HS-5 (cell line): Measurements from ENCODE around the gene LRRC63.
"Not testable (repeated sequence)": the region's sequence is repeated elsewhere in the genome, so short reads cannot be mapped to it uniquely, and the experiment has no call there.

ENCODE experiments used
- DNase-seq: peaks from one replicate; pipeline ENCODE4 v3.0.0-alpha.2; 2012; ENCODE audit warnings: low read depth

Gene LRRC63, protein sequence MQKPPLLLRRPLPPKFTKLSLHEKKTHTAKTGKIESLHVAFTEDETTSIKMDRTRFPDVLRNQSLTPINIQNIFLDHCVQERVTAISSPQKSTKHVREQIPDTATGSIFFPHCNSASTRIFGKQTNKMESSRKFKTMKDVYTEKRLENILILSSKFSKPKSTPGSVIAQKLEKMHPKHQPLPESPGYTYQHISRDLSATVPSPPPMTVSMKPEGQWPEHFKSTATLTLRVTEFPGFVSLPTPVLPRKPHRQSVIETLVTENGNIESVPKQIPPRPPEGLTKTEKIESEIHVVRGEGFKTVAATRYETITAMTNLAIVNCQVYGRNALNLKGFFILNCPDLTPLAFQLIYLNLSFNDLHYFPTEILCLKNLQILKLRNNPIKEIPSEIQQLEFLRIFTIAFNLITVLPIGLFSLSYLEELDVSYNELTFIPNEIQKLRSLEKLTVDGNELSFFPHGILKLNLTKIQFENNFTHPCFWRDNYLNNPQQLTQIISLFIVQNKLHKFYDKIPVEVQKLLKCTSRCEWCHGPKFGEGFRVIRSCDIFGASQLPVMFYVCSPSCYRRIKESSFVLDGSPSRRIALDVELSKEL

DNA sequence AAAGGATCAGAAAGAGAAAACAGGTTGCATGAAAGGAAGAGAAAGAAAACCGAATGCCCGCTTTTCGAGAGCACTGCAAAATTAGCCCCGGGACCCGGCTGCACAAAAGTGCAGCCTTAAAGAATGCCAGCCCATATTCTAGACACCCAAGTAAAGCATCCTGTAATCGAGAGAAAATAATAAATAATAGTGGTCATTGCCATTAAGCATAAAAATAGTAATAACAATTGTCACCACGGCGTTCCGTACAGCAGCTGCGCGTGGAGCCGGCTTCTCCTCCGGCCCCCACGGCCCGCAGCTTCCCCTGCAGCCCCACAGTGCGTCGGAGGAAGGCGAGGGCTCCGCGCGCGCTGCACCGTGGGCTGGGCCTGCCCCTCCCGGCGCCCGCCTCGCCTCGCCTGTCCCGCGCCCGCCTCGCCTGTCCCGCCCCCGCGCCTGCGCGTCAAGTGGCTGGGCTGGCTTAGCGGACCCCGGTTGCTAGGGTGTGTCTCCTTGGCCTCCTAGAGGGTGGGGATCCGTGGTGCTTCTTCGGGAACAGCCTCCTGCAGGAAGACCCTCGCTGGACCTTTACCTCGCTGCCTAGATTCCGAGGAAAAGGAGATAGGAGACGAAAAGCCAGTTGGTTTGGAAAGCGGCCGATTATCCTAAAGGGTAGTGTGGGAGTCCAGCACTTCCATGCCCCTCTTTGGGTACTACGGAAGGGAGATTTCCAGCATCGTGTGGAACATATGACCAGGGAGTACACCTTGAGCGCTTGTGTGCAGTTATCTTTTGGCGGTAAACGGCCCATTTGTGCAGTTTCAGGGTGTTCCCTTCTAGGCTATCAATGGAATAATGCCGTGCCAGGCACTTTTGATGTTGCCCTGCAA, at the start of gene LRRC63:
LRRC63 (plus strand) TSS at position 446 of the 869 bp plus-strand sequence. CDS start 1,107 bp downstream, outside the sequence.
- no peak for DNase-seq

DNA sequence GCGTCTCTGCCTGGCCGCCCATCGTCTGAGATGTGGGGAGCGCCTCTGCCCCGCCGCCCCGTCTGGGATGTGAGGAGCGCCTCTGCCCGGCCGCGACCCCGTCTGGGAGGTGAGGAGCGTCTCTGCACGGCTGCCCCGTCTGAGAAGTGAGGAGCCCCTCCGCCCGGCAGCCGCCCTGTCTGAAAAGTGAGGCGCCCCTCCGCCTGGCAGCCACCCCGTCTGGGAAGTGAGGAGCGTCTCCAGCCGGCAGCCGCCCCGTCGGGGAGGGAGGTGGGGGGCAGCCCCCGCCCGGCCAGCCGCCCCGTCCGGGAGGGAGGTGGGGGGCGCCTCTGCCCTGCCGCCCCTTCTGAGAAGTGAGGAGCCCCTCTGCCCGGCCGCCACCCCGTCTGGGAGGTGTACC, 49.0 kb upstream of the LRRC63 start:
- not testable (repeated sequence) for DNase-seq

- DNase-seq: no peak
Observed at GRCh38 chr13:46164661-46165060, 47.1 kb upstream of the LRRC63 start.

DNA sequence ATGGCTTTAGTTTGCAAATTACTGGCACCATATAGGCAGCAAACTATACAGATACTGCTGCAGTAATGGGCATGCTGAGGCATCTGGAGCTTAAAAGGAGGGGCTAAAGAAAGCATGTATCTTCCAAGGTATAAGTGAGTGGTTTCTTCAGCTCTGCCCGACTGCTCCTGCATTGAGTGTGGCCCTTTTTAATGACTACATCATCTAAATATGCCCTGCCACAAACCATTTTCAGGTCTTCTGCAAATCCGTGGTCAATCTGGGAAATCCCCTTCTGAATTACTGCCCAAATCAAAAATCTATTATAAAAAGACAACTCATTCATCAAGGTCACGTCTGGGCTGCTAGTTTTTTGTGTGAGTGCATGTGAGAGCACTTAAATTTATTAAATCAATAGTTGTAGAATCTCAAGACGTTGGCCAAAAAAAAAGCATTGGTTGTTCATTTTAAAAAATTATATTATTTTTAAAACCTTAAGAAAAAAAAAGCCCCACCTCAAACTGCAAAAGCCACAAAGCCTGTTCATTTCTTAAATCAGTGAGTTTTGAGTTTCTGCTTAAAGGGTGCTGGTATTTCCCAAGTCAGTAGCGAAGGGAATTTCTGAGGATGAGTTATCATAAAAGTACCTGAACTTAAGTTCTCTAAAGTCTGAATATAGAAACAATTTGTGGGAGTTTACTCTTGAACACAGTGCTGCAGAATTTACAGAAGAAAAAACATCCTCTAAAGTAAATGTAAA, 46.1 kb upstream of the LRRC63 start:
- DNase-seq: peak; percentile 13

DNA sequence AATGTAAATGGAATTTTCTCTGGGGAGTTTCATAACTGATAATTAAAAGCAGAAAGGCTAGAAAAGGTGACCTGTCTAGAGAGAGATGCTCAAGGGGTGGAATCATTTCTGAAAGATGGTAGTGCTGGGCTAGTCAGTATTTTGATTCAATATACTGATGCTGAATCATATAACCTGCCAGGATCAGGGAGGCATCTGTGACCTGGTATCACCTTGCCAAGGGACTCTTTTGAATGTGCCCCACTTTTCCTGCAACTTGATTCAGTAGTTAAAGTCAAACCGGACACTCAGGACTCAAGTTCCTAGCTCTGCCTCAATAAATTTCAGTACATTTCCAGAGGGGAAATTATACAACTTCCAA, 45.5 kb upstream of the LRRC63 start:
- no peak for DNase-seq

DNA sequence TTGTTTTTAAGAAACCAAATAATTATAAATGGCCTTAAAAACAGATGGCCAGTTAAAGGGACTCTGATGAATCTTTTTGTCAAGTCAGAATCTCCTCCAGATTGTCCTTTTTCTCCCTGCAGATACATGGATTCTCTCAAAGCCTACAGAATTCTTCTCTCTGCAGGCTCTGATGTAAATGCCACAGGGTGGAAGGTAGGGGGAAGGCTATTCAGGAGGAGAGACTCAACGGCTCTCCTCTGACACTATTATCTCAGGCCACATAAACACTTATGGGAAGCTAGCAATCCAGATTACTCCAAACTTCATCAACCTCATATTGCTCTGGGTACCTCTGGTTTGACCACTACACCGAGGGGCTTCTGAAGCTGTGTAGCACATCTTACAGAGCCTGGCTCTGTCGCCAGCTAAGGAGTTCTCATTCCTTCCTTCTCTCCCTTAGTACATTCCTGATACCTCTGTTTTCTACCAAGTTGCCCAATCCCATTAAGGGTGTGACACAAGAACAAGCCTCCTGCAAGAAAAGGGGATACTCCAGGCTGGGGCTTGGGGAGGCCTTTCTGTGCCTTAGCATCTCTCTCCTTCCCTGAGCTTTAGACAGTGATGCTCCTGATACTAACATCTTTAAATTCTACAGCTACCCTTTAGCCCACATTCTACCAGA, 44.6 kb upstream of the LRRC63 start:
- no peak for DNase-seq

- DNase-seq: no peak
Observed at GRCh38 chr13:46168341-46168740, 43.4 kb upstream of the LRRC63 start.

- DNase-seq: no peak
Observed at GRCh38 chr13:46168783-46169182, 42.9 kb upstream of the LRRC63 start.

- DNase-seq: no peak
Observed at GRCh38 chr13:46169758-46170157, 42.0 kb upstream of the LRRC63 start.

DNA sequence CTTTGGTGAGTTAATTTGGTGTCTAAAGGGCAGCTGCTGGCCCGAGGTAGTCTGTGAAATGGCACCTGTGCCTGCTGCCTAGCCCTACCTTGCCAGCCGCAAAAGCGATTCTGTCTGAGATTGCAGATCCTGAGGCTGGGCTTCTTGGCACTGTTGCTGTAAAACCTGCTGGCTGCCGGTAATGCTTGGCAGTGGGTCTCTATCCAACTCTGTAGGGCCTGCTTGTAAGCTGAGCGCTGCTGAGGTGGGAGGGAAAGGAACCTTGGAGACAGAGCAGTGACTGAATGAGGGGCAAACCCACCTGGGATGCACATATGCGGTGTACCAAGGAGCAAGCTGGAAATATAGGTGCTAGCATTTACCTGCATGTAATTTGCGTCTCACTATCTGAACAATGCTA, 41.5 kb upstream of the LRRC63 start:
- no peak for DNase-seq

GRCh38 chr13:46170687-46171086, 41.0 kb upstream of the LRRC63 start:
- DNase-seq: no peak

GRCh38 chr13:46171217-46171616, 40.5 kb upstream of the LRRC63 start:
- no peak for DNase-seq

DNA sequence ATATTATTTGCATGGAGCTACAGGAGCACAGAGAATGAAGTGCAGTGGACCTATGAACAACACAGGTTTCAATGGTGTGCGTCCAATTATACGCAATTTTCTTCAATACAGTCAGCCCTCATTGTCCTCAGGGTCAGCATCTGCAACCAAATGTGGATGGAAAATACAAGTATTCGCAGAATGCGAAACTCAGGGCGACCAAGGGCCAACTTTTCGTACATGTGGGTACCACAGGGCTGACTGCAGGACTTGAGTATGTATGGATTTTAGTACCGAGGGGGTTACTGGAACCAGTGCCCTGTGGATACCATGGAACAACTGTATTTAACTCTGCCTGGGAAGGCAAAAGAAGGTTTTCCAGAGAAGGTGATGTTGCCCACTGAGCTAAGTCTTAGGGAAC, 40.0 kb upstream of the LRRC63 start:
- no peak for DNase-seq

- no peak for DNase-seq
Observed at GRCh38 chr13:46172531-46172991, 39.2 kb upstream of the LRRC63 start.

- no peak for DNase-seq
Observed at GRCh38 chr13:46173656-46174055, 38.1 kb upstream of the LRRC63 start.

DNA sequence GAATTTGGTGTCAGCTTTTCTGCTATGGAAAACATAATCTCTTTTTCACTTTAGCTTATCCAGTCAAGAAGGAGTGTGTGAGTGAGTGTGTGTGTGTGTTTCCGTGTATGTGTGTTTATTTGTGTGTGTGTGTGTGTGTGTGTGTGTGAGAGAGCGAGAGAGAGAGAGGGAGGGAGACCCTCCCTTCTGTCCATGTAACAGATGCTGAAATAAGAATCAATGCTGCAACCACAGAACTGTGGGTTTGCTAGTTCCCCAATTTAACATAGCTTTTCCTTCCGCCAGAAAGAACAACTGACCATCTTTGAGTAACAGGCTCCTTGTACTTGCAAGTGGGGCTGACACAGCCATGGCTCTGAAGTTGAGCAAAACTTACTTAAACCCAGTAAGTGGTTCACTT, 35.0 kb upstream of the LRRC63 start:
- DNase-seq: no peak

DNA sequence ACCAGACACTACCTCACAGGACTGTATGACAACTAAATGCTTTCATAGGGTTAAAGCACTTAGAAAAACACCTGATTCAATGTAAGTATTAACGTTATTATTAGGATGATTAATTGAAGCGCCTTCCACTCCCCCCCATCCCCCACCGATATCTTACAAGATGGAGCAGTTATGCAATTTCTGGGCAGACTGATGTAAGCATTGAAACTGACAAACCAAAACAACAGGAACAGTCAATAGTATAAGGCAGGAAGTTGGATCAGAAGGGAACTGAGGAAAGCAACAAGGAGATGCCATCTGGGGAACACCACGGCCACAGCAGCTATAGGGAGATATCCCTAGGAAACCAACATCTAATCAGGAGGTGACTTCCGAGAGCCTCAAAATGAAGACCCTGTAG, 33.6 kb upstream of the LRRC63 start:
- no peak for DNase-seq

DNA sequence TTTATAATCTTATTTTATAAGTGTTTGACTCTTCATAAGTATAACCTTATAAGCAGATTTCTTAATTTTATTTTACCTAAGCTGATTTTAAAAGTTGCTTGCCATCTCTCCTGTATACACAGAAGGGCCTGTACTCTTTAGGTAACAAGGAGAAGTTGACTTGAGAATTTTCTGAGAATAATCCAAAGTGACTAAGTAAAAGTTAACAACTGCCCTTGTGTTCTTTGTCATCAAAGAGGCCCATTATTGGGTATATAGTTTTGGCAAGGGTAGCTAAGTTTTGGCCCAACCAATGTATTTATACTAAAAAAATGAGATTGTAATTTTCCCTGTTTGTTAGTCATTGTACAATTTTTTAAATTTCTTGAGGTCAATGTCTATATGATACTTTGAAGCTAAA, 32.9 kb upstream of the LRRC63 start:
- DNase-seq: no peak

- DNase-seq: no peak
Observed at GRCh38 chr13:46179491-46179908, 32.2 kb upstream of the LRRC63 start.

- DNase-seq: no peak
Observed at GRCh38 chr13:46179969-46180763, 31.6 kb upstream of the LRRC63 start.
